SK-MEL-5 (cell line): ENCODE data around the gene DIDO1. TPM values are rescaled to one million over a fixed set of nuclear protein-coding genes. Genes with fewer than 3 reads are reported as not detected.

Source experiments
- DNase-seq: peaks from one replicate; pipeline ENCODE4 v3.0.0-alpha.2; 2016; ENCODE audit warnings: low read depth, low spot score
- in situ Hi-C: cut with HindIII; loops from 2 replicates; pipeline ENCODE4 v1.10.0; 2016; ENCODE audit warnings: low sequenced_read_pairs, high pct_unique_total_duplicates, low pct_unique_long_range_greater_than_20kb
- total RNA-seq: library from RNA; depleted of rRNA; stranded (reverse); fragments of >200 nt; shearing (Covaris generic); gene quantifications from 2 replicates; pipeline ENCODE4 v1.2.3, GENCODE V29; 2014

Gene DIDO1
- total RNA-seq, 1 experiment from 2014 or later = 26.4 TPM

GRCh38 chr20:62841705-62842212 lies 84.5 kb downstream of the DIDO1 start:
- no peak for DNase-seq
- in situ Hi-C loops = no loop called here

- in situ Hi-C loops = no loop called here
Observed at GRCh38 chr20:62840244-62841197, 85.8 kb downstream of the DIDO1 start.

GRCh38 chr20:62839816-62840215 lies 86.5 kb downstream of the DIDO1 start:
- no peak for DNase-seq
- in situ Hi-C loops = no loop called here

More at GRCh38 chr20:62840244-62841197, 85.8 kb downstream of the DIDO1 start:
- DNase-seq = no peak

- in situ Hi-C loops = no loop called here
- DNase-seq = no peak
Observed at GRCh38 chr20:62839261-62839660, 87.0 kb downstream of the DIDO1 start.

- in situ Hi-C loops = no loop called here
- DNase-seq = no peak
Observed at GRCh38 chr20:62838128-62838891, 88.0 kb downstream of the DIDO1 start.

- in situ Hi-C loops = no loop called here
- no peak for DNase-seq
Observed at GRCh38 chr20:62837790-62838127, 88.5 kb downstream of the DIDO1 start.

GRCh38 chr20:62836967-62837490 lies 89.3 kb downstream of the DIDO1 start:
- no peak for DNase-seq
- in situ Hi-C loops = no loop called here

- DNase-seq = no peak
- in situ Hi-C loops = no loop called here
Observed at GRCh38 chr20:62835931-62836861, 90.1 kb downstream of the DIDO1 start.

- DNase-seq = no peak
- in situ Hi-C loops = no loop called here
Observed at GRCh38 chr20:62834967-62835730, 91.2 kb downstream of the DIDO1 start.

GRCh38 chr20:62832951-62833391 lies 93.3 kb downstream of the DIDO1 start:
- in situ Hi-C loops = no loop called here
- no peak for DNase-seq

GRCh38 chr20:62832212-62832922 lies 93.9 kb downstream of the DIDO1 start:
- no peak for DNase-seq
- in situ Hi-C loops = no loop called here

- in situ Hi-C loops = no loop called here
- DNase-seq = no peak
Observed at GRCh38 chr20:62831854-62832211, 94.5 kb downstream of the DIDO1 start.

- in situ Hi-C loops = no loop called here
- no peak for DNase-seq
Observed at GRCh38 chr20:62831361-62831788, 94.9 kb downstream of the DIDO1 start.

GRCh38 chr20:62830821-62831220 lies 95.5 kb downstream of the DIDO1 start:
- in situ Hi-C loops = no loop called here
- no peak for DNase-seq

- DNase-seq = no peak
- in situ Hi-C loops = no loop called here
Observed at GRCh38 chr20:62830251-62830650, 96.1 kb downstream of the DIDO1 start.
